ENCODE measurements around the gene FBXW2.

The FBXW2 gene

GRCh38 chr9:120767451-120767850, 25.8 kb downstream of the FBXW2 start:
- no peaks in the 10 kb centered on the region for H3K79me2 ChIP-seq (ENCODE audit: insufficient read depth, low read length)
- H3K36me3 ChIP-seq (ENCODE audit: insufficient read depth, low read length): peaks cover 74% of the 10 kb centered on the region; the same call in 1 of the 2 replicates

GRCh38 chr9:120765910-120766425, 27.2 kb downstream of the FBXW2 start:
- Histone ChIP-seq H3K9me3 (ENCODE audit: insufficient read depth, low read depth, low read length) (no peaks in the 10 kb centered on the region), H4K20me1 (ENCODE audit: insufficient read depth, low read length, poor library complexity, severe bottlenecking) (no peaks in the 10 kb centered on the region), H3K4me1 (ENCODE audit: insufficient read depth, low read length, poor library complexity, severe bottlenecking) (no peaks in the 10 kb centered on the region), H3K4me2 (ENCODE audit: low read depth, low read length, poor library complexity, severe bottlenecking) (no peak overlapping the region), H3K27me3 (ENCODE audit: insufficient read depth, low read length, poor library complexity, severe bottlenecking) (no peaks in the 10 kb centered on the region), H3F3A (ENCODE audit: low read depth) (no peaks in the 10 kb centered on the region), H3K36me3 (ENCODE audit: insufficient read depth, low read length) (peaks cover 76% of the 10 kb centered on the region; the same call in 1 of the 2 replicates), H2AFZ (ENCODE audit: low read length) (no peak overlapping the region), H3K9me2 (replicated peaks; ENCODE audit: low read depth, low read length) (no peaks in the 10 kb centered on the region), H3K79me2 (ENCODE audit: insufficient read depth, low read length) (no peaks in the 10 kb centered on the region), H3K9ac (ENCODE audit: low read depth, low read length, poor library complexity, severe bottlenecking) (no peak overlapping the region), H3K4me3 (ENCODE audit: low read length, poor library complexity, severe bottlenecking) (no peak overlapping the region)
- TF ChIP-seq EZH2phosphoT487 (IDR thresholded peaks at IDR 0.05; ENCODE audit: borderline replicate concordance) (no peak), CTCF (conservative IDR thresholded peaks at IDR 0.05; ENCODE audit: low read length) (no peak)

More at GRCh38 chr9:120767451-120767850, 25.8 kb downstream of the FBXW2 start:
- Histone ChIP-seq H3K4me2 (ENCODE audit: low read depth, low read length, poor library complexity, severe bottlenecking) (no peak overlapping the region), H3K27me3 (ENCODE audit: insufficient read depth, low read length, poor library complexity, severe bottlenecking) (no peaks in the 10 kb centered on the region), H4K20me1 (ENCODE audit: insufficient read depth, low read length, poor library complexity, severe bottlenecking) (no peaks in the 10 kb centered on the region), H3K4me3 (ENCODE audit: low read length, poor library complexity, severe bottlenecking) (no peak overlapping the region), H3K4me1 (ENCODE audit: insufficient read depth, low read length, poor library complexity, severe bottlenecking) (no peaks in the 10 kb centered on the region), H3K9ac (ENCODE audit: low read depth, low read length, poor library complexity, severe bottlenecking) (no peak overlapping the region), H3K9me3 (ENCODE audit: insufficient read depth, low read depth, low read length) (no peaks in the 10 kb centered on the region), H3F3A (ENCODE audit: low read depth) (no peaks in the 10 kb centered on the region), H3K9me2 (replicated peaks; ENCODE audit: low read depth, low read length) (no peaks in the 10 kb centered on the region), H2AFZ (ENCODE audit: low read length) (no peak overlapping the region)
- TF ChIP-seq CTCF (conservative IDR thresholded peaks at IDR 0.05; ENCODE audit: low read length): no peak
- no peak for TF ChIP-seq EZH2phosphoT487 (IDR thresholded peaks at IDR 0.05; ENCODE audit: borderline replicate concordance)

DNA sequence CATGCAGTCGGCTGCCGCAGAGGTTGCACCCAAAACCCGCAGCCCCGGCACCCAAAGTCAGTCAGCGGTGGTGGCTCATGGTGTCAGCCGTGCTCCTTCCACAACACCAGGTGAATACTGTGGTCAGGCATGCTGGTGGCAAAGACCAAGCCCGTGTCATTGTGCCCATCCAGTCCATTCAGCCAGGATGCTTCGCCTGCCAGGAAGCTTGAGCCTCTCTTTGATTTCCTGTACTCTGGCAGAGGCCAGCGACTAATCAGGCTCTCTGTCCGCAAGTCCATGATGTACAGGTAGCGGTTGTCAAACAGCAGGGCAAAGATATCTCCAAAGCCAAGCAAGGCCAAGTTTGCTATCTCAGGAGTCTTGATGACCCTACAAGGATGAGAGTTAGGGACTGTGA, 28.7 kb downstream of the FBXW2 start:
- no peaks in the 10 kb centered on the region for H3K79me2 ChIP-seq (ENCODE audit: insufficient read depth, low read length)
- H3K4me3 ChIP-seq (ENCODE audit: low read length, poor library complexity, severe bottlenecking): no peak overlapping the region
- H3K4me2 ChIP-seq (ENCODE audit: low read depth, low read length, poor library complexity, severe bottlenecking): no peak overlapping the region
- H3K9me2 ChIP-seq (replicated peaks; ENCODE audit: low read depth, low read length): no peaks in the 10 kb centered on the region
- H3K27me3 ChIP-seq (ENCODE audit: insufficient read depth, low read length, poor library complexity, severe bottlenecking): no peaks in the 10 kb centered on the region
- H4K20me1 ChIP-seq (ENCODE audit: insufficient read depth, low read length, poor library complexity, severe bottlenecking): no peaks in the 10 kb centered on the region
- 0 out of 2 replicates have a peak, but pooled peaks cover under 1% of the 10 kb centered on the region for H3F3A ChIP-seq (ENCODE audit: low read depth)
- peaks cover 73% of the 10 kb centered on the region; the same call in 1 of the 2 replicates for H3K36me3 ChIP-seq (ENCODE audit: insufficient read depth, low read length)
- TF ChIP-seq CTCF (conservative IDR thresholded peaks at IDR 0.05; ENCODE audit: low read length) (no peak), EZH2phosphoT487 (IDR thresholded peaks at IDR 0.05; ENCODE audit: borderline replicate concordance) (no peak)
- H3K9me3 ChIP-seq (ENCODE audit: insufficient read depth, low read depth, low read length): no peaks in the 10 kb centered on the region
- no peak overlapping the region for H3K9ac ChIP-seq (ENCODE audit: low read depth, low read length, poor library complexity, severe bottlenecking)
- no peaks in the 10 kb centered on the region for H3K4me1 ChIP-seq (ENCODE audit: insufficient read depth, low read length, poor library complexity, severe bottlenecking)
- no peak overlapping the region for H2AFZ ChIP-seq (ENCODE audit: low read length)

Measured in Loucy (cell line).